ENCODE measurements around the gene ATF6. TPM values are rescaled to one million over a fixed set of nuclear protein-coding genes. Genes with fewer than 3 reads are reported as not detected.
A peak's percentile ranks its signal among the peaks of the same experiment; 100 is the strongest.

Gene ATF6
- total RNA-seq, 2 donors from 2014 or later, result 14.4 to 19.8 TPM

- Histone ChIP-seq H3K27me3 (ENCODE audit: control insufficient read depth, insufficient read depth, low read length, poor library complexity, severe bottlenecking) (peaks cover 47% of the 10 kb centered on the region), H3K27ac (ENCODE audit: low read depth, low read length) (no peak overlapping the region), H3K36me3 (ENCODE audit: control insufficient read depth, insufficient read depth, low read length) (no peaks in the 10 kb centered on the region), H3K9ac (ENCODE audit: extremely low read depth, low read length, poor library complexity, severe bottlenecking) (no peak overlapping the region), H3K9me3 (ENCODE audit: control insufficient read depth, low read length) (no peaks in the 10 kb centered on the region), H3K4me3 (ENCODE audit: low read length) (no peak overlapping the region), H3K4me1 (ENCODE audit: control insufficient read depth, insufficient read depth, low read length) (peaks cover 24% of the 10 kb centered on the region)
- Mint-ChIP-seq H3K4me3 (peak overlapping the region; percentile 7), H3K36me3 (ENCODE audit: low read depth) (no peaks in the 10 kb centered on the region), H3K27me3 (ENCODE audit: insufficient read depth) (peaks cover 60% of the 10 kb centered on the region), H3K4me1 (peaks cover 39% of the 10 kb centered on the region), H3K27ac (no peak overlapping the region), H3K9me3 (no peaks in the 10 kb centered on the region)
- no peak for DNase-seq
- WGBS, 2 experiments (ENCODE audit: insufficient coverage in 1 of 2, insufficient read length in 1 of 2), result 83% methylated on average over 4 to 5 of the region's 5 CpGs
- TF ChIP-seq, protein P1, sequence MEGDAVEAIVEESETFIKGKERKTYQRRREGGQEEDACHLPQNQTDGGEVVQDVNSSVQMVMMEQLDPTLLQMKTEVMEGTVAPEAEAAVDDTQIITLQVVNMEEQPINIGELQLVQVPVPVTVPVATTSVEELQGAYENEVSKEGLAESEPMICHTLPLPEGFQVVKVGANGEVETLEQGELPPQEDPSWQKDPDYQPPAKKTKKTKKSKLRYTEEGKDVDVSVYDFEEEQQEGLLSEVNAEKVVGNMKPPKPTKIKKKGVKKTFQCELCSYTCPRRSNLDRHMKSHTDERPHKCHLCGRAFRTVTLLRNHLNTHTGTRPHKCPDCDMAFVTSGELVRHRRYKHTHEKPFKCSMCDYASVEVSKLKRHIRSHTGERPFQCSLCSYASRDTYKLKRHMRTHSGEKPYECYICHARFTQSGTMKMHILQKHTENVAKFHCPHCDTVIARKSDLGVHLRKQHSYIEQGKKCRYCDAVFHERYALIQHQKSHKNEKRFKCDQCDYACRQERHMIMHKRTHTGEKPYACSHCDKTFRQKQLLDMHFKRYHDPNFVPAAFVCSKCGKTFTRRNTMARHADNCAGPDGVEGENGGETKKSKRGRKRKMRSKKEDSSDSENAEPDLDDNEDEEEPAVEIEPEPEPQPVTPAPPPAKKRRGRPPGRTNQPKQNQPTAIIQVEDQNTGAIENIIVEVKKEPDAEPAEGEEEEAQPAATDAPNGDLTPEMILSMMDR (conservative IDR thresholded peaks at IDR 0.05), result no peak
Measured at GRCh38 chr1:161731981-161732718, 34.0 kb upstream of the ATF6 start.

DNA sequence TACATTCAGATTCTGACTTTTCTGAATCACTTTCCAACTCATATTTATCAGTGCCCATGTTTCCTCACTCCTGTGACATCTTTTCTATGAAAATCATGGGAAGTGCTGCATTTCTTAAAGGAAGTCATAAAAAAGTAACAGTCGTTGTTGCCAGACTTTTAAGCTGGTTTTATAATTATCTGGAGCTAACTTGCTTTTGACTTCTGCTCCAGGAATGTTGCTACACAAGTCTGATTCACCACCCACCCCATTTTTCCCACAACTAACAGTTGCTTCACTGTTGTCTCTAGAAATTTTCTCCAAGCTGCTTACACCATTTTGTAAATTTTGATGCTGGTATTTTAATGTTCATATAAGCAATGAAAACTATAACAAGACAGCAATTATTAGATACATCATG is 32.6 kb upstream of the ATF6 start:
- no peaks in the 10 kb centered on the region for H3K36me3 ChIP-seq (ENCODE audit: control insufficient read depth, insufficient read depth, low read length)
- no peak overlapping the region for H3K4me3 ChIP-seq (ENCODE audit: low read length)
- TF ChIP-seq, protein P1 (conservative IDR thresholded peaks at IDR 0.05), result no peak
- peaks cover 24% of the 10 kb centered on the region for H3K4me1 ChIP-seq (ENCODE audit: control insufficient read depth, insufficient read depth, low read length)
- Mint-ChIP-seq H3K9me3 (no peaks in the 10 kb centered on the region), H3K36me3 (ENCODE audit: low read depth) (no peaks in the 10 kb centered on the region), H3K4me3 (no peak overlapping the region), H3K4me1 (peaks cover 45% of the 10 kb centered on the region), H3K27me3 (ENCODE audit: insufficient read depth) (peaks cover 50% of the 10 kb centered on the region), H3K27ac (no peak overlapping the region)
- no peak for DNase-seq
- H3K27ac ChIP-seq (ENCODE audit: low read depth, low read length), result no peak overlapping the region
- H3K9ac ChIP-seq (ENCODE audit: extremely low read depth, low read length, poor library complexity, severe bottlenecking), result no peak overlapping the region
- no peaks in the 10 kb centered on the region for H3K9me3 ChIP-seq (ENCODE audit: control insufficient read depth, low read length)
- H3K27me3 ChIP-seq (ENCODE audit: control insufficient read depth, insufficient read depth, low read length, poor library complexity, severe bottlenecking), result peaks cover 33% of the 10 kb centered on the region
- WGBS, 2 experiments (ENCODE audit: insufficient coverage in 1 of 2, insufficient read length in 1 of 2), result 78% methylated on average over 1 of the region's 1 CpG; no CpG with 5 or more reads in 1 of the 2 experiments

- Histone ChIP-seq H3K27me3 (ENCODE audit: control insufficient read depth, insufficient read depth, low read length, poor library complexity, severe bottlenecking) (peaks cover 18% of the 10 kb centered on the region), H3K9me3 (ENCODE audit: control insufficient read depth, low read length) (no peaks in the 10 kb centered on the region), H3K27ac (ENCODE audit: low read depth, low read length) (no peak overlapping the region), H3K4me3 (ENCODE audit: low read length) (no peak overlapping the region), H3K36me3 (ENCODE audit: control insufficient read depth, insufficient read depth, low read length) (no peaks in the 10 kb centered on the region), H3K9ac (ENCODE audit: extremely low read depth, low read length, poor library complexity, severe bottlenecking) (no peak overlapping the region), H3K4me1 (ENCODE audit: control insufficient read depth, insufficient read depth, low read length) (peaks cover 21% of the 10 kb centered on the region)
- no peak overlapping the region for H3K27ac Mint-ChIP-seq
- H3K4me1 Mint-ChIP-seq, result peaks cover 36% of the 10 kb centered on the region
- TF ChIP-seq, protein P1 (conservative IDR thresholded peaks at IDR 0.05), result no peak
- DNase-seq, result no peak
- H3K9me3 Mint-ChIP-seq, result no peaks in the 10 kb centered on the region
- H3K36me3 Mint-ChIP-seq (ENCODE audit: low read depth), result no peaks in the 10 kb centered on the region
- H3K4me3 Mint-ChIP-seq, result no peak overlapping the region
- 93 to 100% methylated on average over 2 to 3 of the region's 3 CpGs for WGBS, 2 experiments (ENCODE audit: insufficient coverage in 1 of 2, insufficient read length in 1 of 2)
- H3K27me3 Mint-ChIP-seq (ENCODE audit: insufficient read depth), result peaks cover 32% of the 10 kb centered on the region
Measured at GRCh38 chr1:161735837-161736236, 30.3 kb upstream of the ATF6 start.
